Activated CD4-positive, CD25-positive, alpha-beta regulatory T cell treated with anti-CD3 and anti-CD28 coated beads, Interleukin-2, amount 50 U/mL, for 24 hours (primary cell): ENCODE results near the gene HTR4.
"Not testable (repeated sequence)": the region's sequence is repeated elsewhere in the genome, so short reads cannot be mapped to it uniquely, and the experiment has no call there.

Experiments used
- ATAC-seq, 2 donors: fragments of 150-1000 bp; cut with Tn5 transposase; one replicate each; pipeline ENCODE4 v1.10.0; 2021; ENCODE audit warnings: mild to moderate bottlenecking in 1 of 2, moderate library complexity in 1 of 2

Gene HTR4

GRCh38 chr5:148469501-148469935 lies 184.8 kb downstream of the HTR4 start:
- ATAC-seq = no peak

DNA sequence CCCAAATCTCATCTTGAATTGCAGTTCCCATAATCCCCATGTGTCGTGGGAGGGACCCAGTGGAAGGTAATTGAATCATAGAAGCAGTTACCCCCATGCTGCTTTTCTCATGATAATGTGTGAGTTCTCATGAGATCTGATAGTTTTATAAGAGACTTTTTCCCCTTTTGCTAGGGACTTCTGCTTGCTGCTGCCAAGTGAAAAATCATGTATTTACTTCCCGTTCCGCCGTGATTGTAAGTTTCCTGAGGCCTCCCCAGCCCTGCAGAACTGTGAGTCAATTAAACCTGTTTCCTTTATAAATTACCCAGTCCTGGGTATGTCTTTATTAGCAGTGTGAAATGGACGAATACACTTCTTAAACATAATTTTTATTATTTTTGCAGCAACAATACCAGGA lies 185.6 kb downstream of the HTR4 start:
- not testable (repeated sequence) for ATAC-seq

DNA sequence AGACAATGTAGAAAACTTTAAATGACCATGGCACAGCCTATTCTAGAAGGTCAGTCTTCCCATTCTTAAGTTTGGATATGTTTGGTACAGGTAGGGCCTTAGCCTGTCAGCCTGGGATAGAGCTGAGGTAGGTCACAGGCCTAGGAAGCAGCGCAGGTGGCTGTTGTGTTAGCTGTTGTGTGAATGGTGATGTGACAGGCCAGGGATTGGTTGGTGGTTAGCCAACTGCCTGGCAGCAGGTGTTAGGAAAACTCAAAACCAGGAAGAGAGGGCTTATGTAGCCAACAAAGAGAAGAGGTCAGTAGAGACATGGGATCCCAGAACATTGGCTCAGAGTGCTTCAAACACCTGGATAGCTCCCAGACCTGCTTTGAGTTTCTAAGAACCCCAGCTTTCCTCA lies 186.4 kb downstream of the HTR4 start:
- no peak for ATAC-seq

GRCh38 chr5:148466236-148466580 lies 188.1 kb downstream of the HTR4 start:
- no peak for ATAC-seq

DNA sequence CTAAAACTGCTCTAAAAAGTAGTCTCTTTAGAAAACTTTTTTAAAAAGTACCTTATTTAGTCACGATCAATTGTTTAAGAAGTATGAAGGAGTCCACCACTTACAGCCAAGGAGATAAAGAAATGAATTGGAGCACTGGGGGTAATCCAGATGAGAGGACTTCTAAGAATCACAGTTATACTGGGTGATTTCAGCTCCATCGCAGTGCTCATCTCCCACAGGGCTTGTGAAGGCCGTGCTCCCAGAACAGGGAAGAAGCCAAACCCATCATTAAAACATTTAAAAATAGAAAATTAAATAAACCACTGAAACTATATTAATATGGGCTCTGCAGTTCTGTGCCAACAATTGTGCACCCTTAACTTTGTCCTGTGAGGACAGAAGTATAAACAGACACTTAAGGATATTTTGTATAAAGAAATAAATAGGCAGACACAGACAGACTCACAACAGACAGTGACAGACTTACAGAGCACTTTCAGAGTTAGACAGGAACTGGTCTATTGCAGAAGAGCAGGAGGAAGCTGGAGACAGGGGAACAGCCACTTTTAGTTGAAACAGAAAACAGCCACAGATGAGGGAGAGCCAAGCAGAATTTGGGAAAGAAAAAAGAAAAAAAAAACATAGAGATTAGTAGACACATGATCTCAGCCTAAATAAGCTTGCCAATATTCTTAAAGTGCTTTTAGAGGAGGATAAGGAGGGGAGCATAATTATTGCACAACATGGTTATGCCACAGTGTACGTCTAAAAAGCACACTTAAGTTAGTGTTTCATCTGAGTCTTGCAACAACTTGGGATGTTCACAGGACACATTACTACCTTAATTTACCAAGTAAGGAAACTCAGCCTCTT lies 188.7 kb downstream of the HTR4 start:
- no peak for ATAC-seq

DNA sequence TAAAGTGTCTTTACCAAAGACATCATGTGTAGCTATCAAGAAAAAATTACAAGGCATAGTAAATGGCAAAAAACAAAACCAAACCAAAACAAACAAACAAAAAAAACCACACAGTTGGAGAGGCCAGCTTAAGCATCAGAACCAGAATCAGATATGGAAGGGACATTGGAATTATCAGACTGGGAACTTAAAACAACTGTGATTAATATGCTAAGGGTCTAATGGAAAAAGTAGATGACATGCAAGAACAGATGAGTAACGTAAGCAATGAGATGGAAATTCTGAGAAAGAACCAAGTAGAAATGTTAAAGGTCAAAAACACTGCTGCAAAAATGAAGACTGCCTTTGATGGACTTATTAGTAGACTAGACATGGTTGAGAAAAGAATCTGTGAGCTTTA lies 194.7 kb downstream of the HTR4 start:
- peak in 1 of 2 donors; percentile 27 for ATAC-seq

- ATAC-seq = no peak
Observed at GRCh38 chr5:148458036-148458888, 196.1 kb downstream of the HTR4 start.

- ATAC-seq = peak in 1 of 2 donors; percentile 55
Observed at GRCh38 chr5:148457183-148457620, 197.1 kb downstream of the HTR4 start.

DNA sequence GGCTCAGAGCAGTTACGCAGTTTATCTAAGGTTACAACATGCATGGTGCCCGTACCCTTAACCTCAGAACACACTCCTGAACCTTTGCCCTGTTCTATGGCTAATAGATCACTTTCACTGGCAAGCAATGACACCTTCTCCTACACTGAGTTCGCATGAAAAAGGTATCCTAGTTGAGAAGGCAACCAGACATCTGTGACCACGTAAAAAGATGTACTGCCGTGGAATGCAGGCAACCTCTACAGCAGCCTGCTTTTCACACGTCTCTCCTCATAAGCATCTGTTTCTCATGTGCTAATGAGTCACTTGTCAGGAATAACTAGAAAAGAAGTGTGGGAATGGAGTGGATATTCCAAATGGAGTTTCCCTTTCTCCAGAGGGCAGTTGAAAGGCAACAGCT lies 199.1 kb downstream of the HTR4 start:
- ATAC-seq = no peak

- no peak for ATAC-seq
Observed at GRCh38 chr5:148454576-148454975, 199.8 kb downstream of the HTR4 start.

DNA sequence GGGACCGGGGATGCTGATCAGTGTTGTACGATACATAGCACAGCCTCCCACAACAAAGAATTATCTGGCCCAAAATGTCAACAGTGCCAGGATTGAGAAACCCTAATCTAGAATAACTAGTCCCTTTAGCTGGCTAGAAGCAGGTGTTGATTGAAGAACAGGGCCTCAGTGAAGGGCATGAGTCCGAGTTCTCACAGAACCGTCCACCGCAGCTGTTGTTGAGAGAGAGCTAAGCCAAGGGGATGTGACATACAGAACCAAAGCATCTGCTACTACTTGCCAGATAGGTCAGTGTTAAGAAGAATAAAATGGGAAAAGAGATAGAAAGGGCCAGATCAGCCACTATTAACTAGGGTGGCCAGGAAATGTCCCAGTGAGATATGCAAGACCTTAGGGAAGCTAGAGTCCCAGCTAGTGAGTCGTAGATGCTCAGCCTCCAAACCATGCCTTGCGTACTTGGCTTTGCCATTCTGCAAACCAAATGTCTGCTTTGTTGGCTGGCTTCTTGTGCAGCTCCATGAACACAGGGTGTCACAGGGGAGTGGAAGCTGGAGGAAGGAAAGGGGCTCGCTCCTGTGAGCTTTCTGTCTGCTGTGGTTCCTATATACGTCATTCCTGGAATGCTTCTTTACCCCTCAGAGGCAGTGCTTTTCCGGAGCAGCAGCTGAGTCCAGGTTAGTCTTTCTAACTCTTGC lies 201.7 kb downstream of the HTR4 start:
- ATAC-seq = no peak

- ATAC-seq = no peak
Observed at GRCh38 chr5:148446611-148447010, 207.7 kb downstream of the HTR4 start.

DNA sequence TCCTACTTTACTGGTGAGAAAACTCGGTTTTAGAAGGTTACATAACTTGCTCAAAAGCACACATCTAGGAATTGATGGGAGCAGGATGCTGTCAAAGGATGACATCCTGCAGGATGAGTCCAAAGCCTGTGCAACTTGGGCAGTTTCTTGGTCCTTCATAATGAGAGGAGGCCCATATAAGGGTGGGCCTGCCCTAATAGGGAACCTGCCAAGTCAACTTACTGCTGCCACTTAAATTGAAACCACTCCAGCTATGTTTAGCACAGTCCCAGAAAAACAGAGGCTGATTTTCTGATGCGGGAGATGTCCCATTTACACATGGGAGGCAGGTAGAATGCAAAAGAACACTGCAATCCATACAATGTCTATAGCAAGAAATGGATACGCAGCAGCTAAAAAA lies 208.7 kb downstream of the HTR4 start:
- no peak for ATAC-seq

- ATAC-seq = peak; percentile 58 to 70
Observed at GRCh38 chr5:148443998-148444397, 210.3 kb downstream of the HTR4 start.

- ATAC-seq = no peak
Observed at GRCh38 chr5:148443241-148443640, 211.1 kb downstream of the HTR4 start.

DNA sequence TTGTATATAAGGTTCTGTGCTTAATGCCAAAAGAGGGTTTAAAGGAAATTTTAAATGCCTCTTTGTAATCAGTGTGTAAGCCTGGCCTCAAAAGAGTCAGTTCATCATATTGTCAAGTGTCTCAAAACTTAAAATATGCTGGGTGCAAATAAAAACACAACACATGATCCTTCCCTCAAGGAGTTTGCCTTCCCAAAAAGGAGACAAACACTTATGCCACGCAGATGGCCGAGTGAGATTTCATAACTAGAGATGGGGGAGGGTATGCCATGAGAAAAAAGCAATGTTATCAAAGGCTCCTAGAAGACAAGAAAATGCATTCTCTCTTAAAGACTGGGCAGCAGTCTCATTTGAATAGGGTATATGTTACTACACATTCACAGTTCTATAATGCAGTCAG lies 215.4 kb downstream of the HTR4 start:
- no peak for ATAC-seq

GRCh38 chr5:148437249-148437648 lies 217.1 kb downstream of the HTR4 start:
- ATAC-seq = peak; percentile 48 to 58

DNA sequence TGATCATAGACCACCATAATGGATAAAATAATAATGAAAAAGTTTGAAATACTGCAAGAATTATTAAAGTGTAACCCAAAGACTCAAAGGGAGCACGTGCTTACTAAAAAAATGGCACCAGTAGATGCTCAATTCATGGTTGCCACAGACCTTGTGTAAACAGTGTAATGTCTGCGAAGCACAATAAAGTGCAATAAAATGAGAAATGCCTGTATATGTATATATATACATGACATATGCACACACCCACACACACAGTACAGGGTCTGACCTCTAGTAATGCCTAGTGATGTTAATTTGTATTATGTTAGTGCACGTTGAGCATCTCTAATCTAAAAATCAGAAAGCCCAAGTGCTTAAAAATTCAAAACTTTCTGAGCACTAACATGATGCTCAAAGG lies 218.3 kb downstream of the HTR4 start:
- ATAC-seq = no peak

- no peak for ATAC-seq
Observed at GRCh38 chr5:148433826-148434225, 220.5 kb downstream of the HTR4 start.
